Measurements from ENCODE around the gene MBTPS1. TPM values are rescaled to one million over a fixed set of nuclear protein-coding genes. Genes with fewer than 3 reads are reported as not detected.

MBTPS1 gene
- total and polyA plus RNA-seq, 12 donors = 61.5 to 132 (median 83.6) TPM

- TF ChIP-seq CTCF (IDR thresholded peaks at IDR 0.05) = no peak
- no peak for TF ChIP-seq POLR2A (IDR thresholded peaks at IDR 0.05)
- no peak for DNase-seq
- Histone ChIP-seq H3K36me3 (replicated peaks in 1 of 2) (peaks cover 0 to 6% of the 10 kb centered on the region in 2 donors), H3K27me3 (no peaks in the 10 kb centered on the region), H3K9me3 (replicated peaks in 1 of 3) (no peaks in the 10 kb centered on the region), H3K4me3 (no peak overlapping the region), H3K27ac (peak overlapping the region in 1 of 5 donors; percentile 34), H3K4me1 (replicated peaks in 1 of 2) (peaks cover 13 to 28% of the 10 kb centered on the region in 2 donors)
- WGBS, 4 donors = 85 to 88% (median 86%) methylated on average over 13 of the region's 13 CpGs
- intact Hi-C loops (cut with DNase I) = no loop called here
Measured at GRCh38 chr16:84105948-84106740, 10.6 kb downstream of the MBTPS1 start.

- Histone ChIP-seq H3K9me3 (replicated peaks in 1 of 3) (no peaks in the 10 kb centered on the region), H3K36me3 (replicated peaks in 1 of 2) (peaks cover 0 to 12% of the 10 kb centered on the region in 2 donors), H3K27ac (peak overlapping the region in 1 of 5 donors; percentile 3), H3K4me3 (no peak overlapping the region), H3K4me1 (replicated peaks in 1 of 2) (peaks cover 13 to 27% of the 10 kb centered on the region in 2 donors), H3K27me3 (no peaks in the 10 kb centered on the region)
- TF ChIP-seq CTCF (IDR thresholded peaks at IDR 0.05) (no peak), POLR2A (IDR thresholded peaks at IDR 0.05) (no peak)
- intact Hi-C loops (cut with DNase I) = no loop called here
- WGBS, 4 donors = 75 to 85% (median 82%) methylated on average over 12 of the region's 12 CpGs
- DNase-seq = no peak
Measured at GRCh38 chr16:84105301-84105815, 11.4 kb downstream of the MBTPS1 start.

- TF ChIP-seq CTCF (IDR thresholded peaks at IDR 0.05) (no peak), POLR2A (IDR thresholded peaks at IDR 0.05) (no peak)
- Histone ChIP-seq H3K4me1 (replicated peaks in 1 of 2) (peaks cover 5 to 16% of the 10 kb centered on the region in 2 donors), H3K9me3 (replicated peaks in 1 of 3) (no peaks in the 10 kb centered on the region), H3K36me3 (replicated peaks in 1 of 2) (peaks cover 0 to 16% of the 10 kb centered on the region in 2 donors), H3K27me3 (no peaks in the 10 kb centered on the region), H3K27ac (no peak overlapping the region), H3K4me3 (no peak overlapping the region)
- DNase-seq = no peak
- intact Hi-C loops (cut with DNase I) = no loop called here
- WGBS, 4 donors = 86 to 91% (median 89%) methylated on average over 3 of the region's 3 CpGs
Measured at GRCh38 chr16:84104231-84104630, 12.5 kb downstream of the MBTPS1 start.

GRCh38 chr16:84103678-84104077 is 13.1 kb downstream of the MBTPS1 start:
- no peaks in the 10 kb centered on the region for H3K9me3 ChIP-seq (replicated peaks in 1 of 3)
- TF ChIP-seq POLR2A (IDR thresholded peaks at IDR 0.05) (no peak), CTCF (IDR thresholded peaks at IDR 0.05) (no peak)
- DNase-seq = no peak
- intact Hi-C loops (cut with DNase I) = no loop called here
- WGBS, 4 donors = 56 to 60% (median 59%) methylated on average over 5 of the region's 5 CpGs
- H3K27me3 ChIP-seq = no peaks in the 10 kb centered on the region
- H3K4me1 ChIP-seq (replicated peaks in 1 of 2) = peaks cover 5 to 13% of the 10 kb centered on the region in 2 donors
- no peak overlapping the region for H3K4me3 ChIP-seq
- H3K36me3 ChIP-seq (replicated peaks in 1 of 2) = peaks cover 0 to 20% of the 10 kb centered on the region in 2 donors
- no peak overlapping the region for H3K27ac ChIP-seq

Data from adrenal gland (tissue), 12 donors.